Prostate gland (tissue), 2 donors: ENCODE measurements around the gene ACACB. TPM values are rescaled to one million over a fixed set of nuclear protein-coding genes. Genes with fewer than 3 reads are reported as not detected.
"Not testable (repeated sequence)": the region's sequence is repeated elsewhere in the genome, so short reads cannot be mapped to it uniquely, and the experiment has no call there.

Source experiments
- DNase-seq: peaks from one replicate; pipeline ENCODE4 v3.0.0-alpha.2; 2019; ENCODE audit warnings: low spot score
- H3K27ac ChIP-seq, 2 donors: fragments of 200-600 bp; sonication (generic); 2 replicates each; pipeline ENCODE4 v1.5.1; 2017 to 2019
- H3K27me3 ChIP-seq: fragments of 200-600 bp; sonication (generic); replicated peaks from 2 replicates; pipeline ENCODE4 v1.5.1; 2019; ENCODE audit not compliant: insufficient read depth
- H3K36me3 ChIP-seq, 2 donors: fragments of 200-600 bp; sonication (generic); 1 replicate in 1 of 2; 2 replicates in 1 of 2; pipeline versions ENCODE4 v1.5.1 to v1.8.1; 2017 to 2019
- H3K4me1 ChIP-seq: fragments of 200-600 bp; sonication (generic); replicated peaks from 2 replicates; pipeline ENCODE4 v1.5.1; 2019
- H3K4me3 ChIP-seq, 2 donors: fragments of 200-600 bp; sonication (generic); 2 replicates each; pipeline ENCODE4 v1.5.1; 2017 to 2019
- H3K9me3 ChIP-seq: fragments of 200-600 bp; sonication (generic); 2 replicates; pipeline ENCODE4 v1.5.1; 2017
- CTCF ChIP-seq, 4 experiments: fragments of 200-600 bp in 2 of 4; fragments of 450-650 bp in 2 of 4; sonication (generic) in 2 of 4; IDR thresholded peaks; 1 replicate in 3 of 4; 2 replicates in 1 of 4; pipeline ENCODE4 v1.5.1; 2016 to 2019; ENCODE audit warnings: antibody characterized with exemption in 4 of 4, mild to moderate bottlenecking in 2 of 4, moderate library complexity in 2 of 4
- POLR2A ChIP-seq: fragments of 450-650 bp; IDR thresholded peaks from one replicate; pipeline ENCODE4 v1.6.1; 2016; ENCODE audit warnings: antibody characterized with exemption, mild to moderate bottlenecking
- POLR2AphosphoS5 ChIP-seq: sonication (generic); formaldehyde crosslinking; IDR thresholded peaks from one replicate; pipeline ENCODE4 v1.6.1; 2017; ENCODE audit warnings: antibody characterized with exemption
- WGBS: methylation state at CpG from one replicate; pipeline ENCODE4 v1.1.5; 2018; 5-methylcytosine and 5-hydroxymethylcytosine counted together
- intact Hi-C: fragments of 100-400 bp; cut with DNase I; formaldehyde crosslinking; loops from one replicate; pipeline ENCODE4 v1.14.2; 2022
- total RNA-seq, 2 donors: library from RNA; depleted of rRNA; stranded (reverse); fragments of >200 nt; gene quantifications; one replicate each; pipeline ENCODE4 v1.1.0, GENCODE V29; 2016

ACACB gene
- total RNA-seq, 2 donors from 2014 or later: 52.5 to 63.3 TPM

GRCh38 chr12:109140560-109140959 is 24.2 kb downstream of the ACACB start:
- no peak for DNase-seq
- Histone ChIP-seq H3K4me1 (no peaks in the 10 kb centered on the region), H3K27me3 (no peaks in the 10 kb centered on the region), H3K36me3 (no peaks in the 10 kb centered on the region), H3K9me3 (no peaks in the 10 kb centered on the region), H3K27ac (no peak overlapping the region), H3K4me3 (no peak overlapping the region)
- intact Hi-C loops: no loop called here
- TF ChIP-seq POLR2A (no peak), CTCF (IDR thresholded peaks at IDR 0.05) (no peak), POLR2AphosphoS5 (no peak)
- 91% methylated on average over 4 of the region's 4 CpGs for WGBS

- Histone ChIP-seq H3K4me1 (no peaks in the 10 kb centered on the region), H3K4me3 (no peak overlapping the region), H3K36me3 (no peaks in the 10 kb centered on the region), H3K27me3 (no peaks in the 10 kb centered on the region), H3K9me3 (no peaks in the 10 kb centered on the region), H3K27ac (no peak overlapping the region)
- no peak for DNase-seq
- intact Hi-C loops: no loop called here
- WGBS: 56% methylated on average over 4 of the region's 4 CpGs
- no peak for TF ChIP-seq POLR2A
- no peak for TF ChIP-seq CTCF (IDR thresholded peaks at IDR 0.05)
- TF ChIP-seq POLR2AphosphoS5: no peak
Observed at GRCh38 chr12:109144224-109144623, 27.8 kb downstream of the ACACB start.

GRCh38 chr12:109147126-109147525 is 30.7 kb downstream of the ACACB start:
- H3K27ac ChIP-seq, H3K4me1 ChIP-seq, DNase-seq, H3K27me3 ChIP-seq, H3K4me3 ChIP-seq, intact Hi-C loops, H3K9me3 ChIP-seq, H3K36me3 ChIP-seq: not testable (repeated sequence)
- WGBS: 100% methylated on average over 1 of the region's 1 CpG

- no peak overlapping the region for H3K27ac ChIP-seq
- no peaks in the 10 kb centered on the region for H3K36me3 ChIP-seq
- DNase-seq: no peak
- no peaks in the 10 kb centered on the region for H3K9me3 ChIP-seq
- intact Hi-C loops: no loop called here
- WGBS: 21% methylated on average over 2 of the region's 2 CpGs
- H3K27me3 ChIP-seq: no peaks in the 10 kb centered on the region
- H3K4me1 ChIP-seq: no peaks in the 10 kb centered on the region
- H3K4me3 ChIP-seq: no peak overlapping the region
- no peak for TF ChIP-seq POLR2A
- peak; percentile 43 for TF ChIP-seq POLR2AphosphoS5
- no peak for TF ChIP-seq CTCF (IDR thresholded peaks at IDR 0.05)
Observed at GRCh38 chr12:109147954-109148353, 31.6 kb downstream of the ACACB start.

GRCh38 chr12:109150124-109150640 is 33.8 kb downstream of the ACACB start:
- intact Hi-C loops: no loop called here
- no peak for DNase-seq
- WGBS: 87% methylated on average over 9 of the region's 9 CpGs
- TF ChIP-seq CTCF (IDR thresholded peaks at IDR 0.05): no peak
- Histone ChIP-seq H3K27ac (no peak overlapping the region), H3K36me3 (no peaks in the 10 kb centered on the region), H3K9me3 (no peaks in the 10 kb centered on the region), H3K4me1 (peaks cover 4% of the 10 kb centered on the region), H3K27me3 (no peaks in the 10 kb centered on the region), H3K4me3 (no peak overlapping the region)
